HG02938 (cell line): ENCODE measurements around the gene FRYL.
"Not testable (repeated sequence)": the region's sequence is repeated elsewhere in the genome, so short reads cannot be mapped to it uniquely, and the experiment has no call there.

Source experiments
- ATAC-seq: cut with Tn5 transposase; IDR thresholded peaks from one replicate; pipeline ENCODE4 v1.9.1; 2021; ENCODE audit warnings: mild to moderate bottlenecking, moderate library complexity; ENCODE audit not compliant: unreplicated experiment

The FRYL gene

GRCh38 chr4:48668254-48669017 is 111.6 kb downstream of the FRYL start:
- ATAC-seq = no peak

GRCh38 chr4:48667148-48667547 is 112.9 kb downstream of the FRYL start:
- ATAC-seq = no peak

GRCh38 chr4:48665555-48666186 is 114.4 kb downstream of the FRYL start:
- ATAC-seq = no peak

GRCh38 chr4:48664938-48665337 is 115.1 kb downstream of the FRYL start:
- no peak for ATAC-seq

GRCh38 chr4:48661391-48661790 is 118.7 kb downstream of the FRYL start:
- no peak for ATAC-seq

GRCh38 chr4:48660347-48660746 is 119.7 kb downstream of the FRYL start:
- ATAC-seq = no peak

- ATAC-seq = no peak
Measured at GRCh38 chr4:48654015-48654664, 125.9 kb downstream of the FRYL start.

- ATAC-seq = no peak
Measured at GRCh38 chr4:48653217-48654014, 126.7 kb downstream of the FRYL start.

GRCh38 chr4:48651914-48652313 is 128.2 kb downstream of the FRYL start:
- ATAC-seq = no peak

GRCh38 chr4:48649505-48649904 is 130.6 kb downstream of the FRYL start:
- ATAC-seq = no peak

- no peak for ATAC-seq
Measured at GRCh38 chr4:48645225-48645794, 134.8 kb downstream of the FRYL start.

- no peak for ATAC-seq
Measured at GRCh38 chr4:48642421-48643374, 137.4 kb downstream of the FRYL start.

GRCh38 chr4:48641401-48641800 is 138.7 kb downstream of the FRYL start:
- ATAC-seq = no peak

GRCh38 chr4:48640699-48641098 is 139.4 kb downstream of the FRYL start:
- ATAC-seq = no peak

- no peak for ATAC-seq
Measured at GRCh38 chr4:48640225-48640624, 139.9 kb downstream of the FRYL start.

GRCh38 chr4:48639807-48640206 is 140.3 kb downstream of the FRYL start:
- no peak for ATAC-seq

- not testable (repeated sequence) for ATAC-seq
Measured at GRCh38 chr4:48638586-48638985, 141.5 kb downstream of the FRYL start.

- ATAC-seq = no peak
Measured at GRCh38 chr4:48636911-48637310, 143.2 kb downstream of the FRYL start.

GRCh38 chr4:48635980-48636379 is 144.1 kb downstream of the FRYL start:
- ATAC-seq = no peak

GRCh38 chr4:48635310-48635709 is 144.8 kb downstream of the FRYL start:
- no peak for ATAC-seq
